SK-MEL-5 (cell line): ENCODE measurements around the gene YKT6. TPM values are rescaled to one million over a fixed set of nuclear protein-coding genes. Genes with fewer than 3 reads are reported as not detected.
A peak's percentile ranks its signal among the peaks of the same experiment; 100 is the strongest.

Source experiments
- DNase-seq: peaks from one replicate; pipeline ENCODE4 v3.0.0-alpha.2; 2016; ENCODE audit warnings: low read depth, low spot score
- in situ Hi-C: cut with HindIII; loops from 2 replicates; pipeline ENCODE4 v1.10.0; 2016; ENCODE audit warnings: low sequenced_read_pairs, high pct_unique_total_duplicates, low pct_unique_long_range_greater_than_20kb
- total RNA-seq: library from RNA; depleted of rRNA; stranded (reverse); fragments of >200 nt; shearing (Covaris generic); gene quantifications from 2 replicates; pipeline ENCODE4 v1.2.3, GENCODE V29; 2014

YKT6 gene
- total RNA-seq, 1 experiment from 2014 or later, result 163 TPM

DNA sequence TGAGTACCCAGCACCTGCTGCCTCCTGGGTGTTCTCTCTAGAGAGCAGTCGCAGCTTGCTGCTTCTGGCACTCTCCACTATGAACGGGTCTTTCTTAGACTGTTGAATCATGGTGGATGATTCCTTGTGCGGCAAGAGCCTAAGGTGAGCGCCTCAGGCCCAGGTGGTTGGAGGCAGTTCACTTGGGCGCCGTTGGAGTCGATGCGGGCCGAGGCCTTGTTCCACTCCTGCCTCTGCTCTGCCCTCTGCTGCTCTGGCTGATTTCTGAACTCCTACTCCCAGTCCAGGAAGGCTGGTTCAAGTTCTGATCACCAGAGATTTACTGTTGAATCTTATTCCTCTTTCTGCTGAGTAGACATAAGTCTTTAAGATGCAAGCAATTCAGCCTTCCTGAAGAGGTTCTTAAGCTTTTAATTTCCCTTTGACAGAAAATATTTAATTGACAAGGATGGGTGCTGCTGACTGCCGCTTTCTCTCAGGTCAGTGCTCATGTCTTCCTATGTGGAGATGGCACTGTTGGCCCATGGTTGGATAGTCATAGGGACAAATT, 10.4 kb downstream of the YKT6 start:
- in situ Hi-C loops, result loop anchor here (25.0 kb wide), 1 partner anchor 124 kb away; the partner anchor contains the start of gene POLM
- no peak for DNase-seq

DNA sequence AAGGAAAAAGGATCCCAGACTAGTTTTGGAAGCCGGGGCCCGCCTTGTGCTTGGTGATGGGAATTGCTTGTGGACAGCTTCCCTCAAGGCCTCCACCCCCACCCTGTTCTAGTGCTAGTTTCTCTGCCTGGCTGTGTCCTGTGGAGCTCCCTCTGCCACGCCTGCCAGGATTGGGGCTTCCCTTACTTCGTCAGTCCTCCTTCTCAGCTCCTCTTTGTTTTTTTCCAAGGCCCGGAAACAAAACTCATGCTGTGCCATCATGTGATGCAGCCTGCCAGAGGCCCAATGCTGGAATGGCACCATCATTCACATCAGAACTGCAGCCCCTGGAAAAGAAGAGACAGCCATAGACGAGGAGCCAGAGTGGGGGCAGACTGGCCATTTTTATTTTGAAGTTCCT, 11.2 kb downstream of the YKT6 start:
- in situ Hi-C loops, result loop anchor here (25.0 kb wide), 1 partner anchor 125 kb away; the partner anchor contains the start of gene POLM
- peak; percentile 93 for DNase-seq

DNA sequence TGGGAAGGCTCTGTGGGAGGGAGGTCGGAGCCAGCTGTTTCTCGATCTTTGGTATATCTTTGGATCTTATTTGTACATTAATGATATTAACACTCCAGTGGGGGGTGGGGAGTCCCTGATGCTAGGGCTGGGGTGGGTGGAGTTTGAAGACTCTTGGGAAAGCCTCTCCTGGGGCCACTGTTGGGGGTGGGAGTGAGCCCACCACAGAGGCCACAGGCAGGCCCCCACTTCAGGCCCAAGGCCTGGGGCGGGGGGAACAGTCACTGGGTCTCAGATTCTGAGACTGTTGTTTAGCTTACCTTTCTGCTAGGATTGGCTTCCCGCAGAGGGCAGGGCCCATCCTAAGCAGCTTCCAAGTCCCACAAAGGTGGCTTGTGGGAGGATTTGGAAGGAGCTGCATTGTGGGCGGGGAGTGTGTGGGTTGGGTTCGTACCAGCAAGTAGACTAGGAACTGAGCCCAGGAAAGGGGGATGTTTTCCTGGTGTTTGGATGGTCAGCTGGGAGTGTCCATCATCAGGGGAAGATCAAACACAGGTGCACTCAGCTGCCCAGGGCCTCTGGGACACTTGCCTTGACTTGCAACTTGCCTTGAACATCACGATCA, 11.9 kb downstream of the YKT6 start:
- DNase-seq, result no peak
- in situ Hi-C loops, result loop anchor here (25.0 kb wide), 1 partner anchor 125 kb away; the partner anchor contains the start of gene POLM

DNA sequence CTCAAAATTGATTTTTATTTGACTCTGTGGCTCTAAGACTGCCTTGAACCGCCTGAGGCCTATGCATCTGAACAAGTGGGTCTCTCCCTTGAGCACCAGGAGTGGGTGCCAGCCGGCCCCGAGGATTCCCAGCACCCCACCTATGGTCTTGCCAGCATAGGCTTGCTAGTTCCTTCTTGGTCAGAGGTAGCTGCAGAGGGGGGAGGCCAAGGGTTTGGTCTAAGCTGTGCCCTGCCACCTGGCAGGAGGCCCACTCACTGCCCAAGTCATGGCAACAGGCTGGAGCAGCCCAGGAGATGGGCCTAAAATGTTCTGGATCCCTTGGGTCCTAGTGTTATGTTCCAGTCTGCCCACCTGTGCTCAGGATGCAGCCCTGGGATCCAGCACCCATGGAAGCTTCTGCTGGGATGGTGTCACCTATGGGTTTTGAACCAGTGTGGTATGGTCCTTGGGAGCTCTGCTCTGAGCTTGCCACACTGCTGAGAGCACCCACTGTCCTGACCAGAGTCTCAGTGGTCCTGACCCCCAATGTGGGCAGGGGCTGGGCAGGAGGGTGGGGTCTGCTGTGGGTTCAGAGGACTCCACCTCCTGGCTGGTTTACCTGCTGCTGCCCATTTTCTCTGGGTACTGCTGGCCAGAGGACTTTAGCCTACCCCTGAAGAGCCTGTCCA, 12.6 kb downstream of the YKT6 start:
- in situ Hi-C loops, result loop anchor here (25.0 kb wide), 1 partner anchor 126 kb away; the partner anchor contains the start of gene POLM
- no peak for DNase-seq

DNA sequence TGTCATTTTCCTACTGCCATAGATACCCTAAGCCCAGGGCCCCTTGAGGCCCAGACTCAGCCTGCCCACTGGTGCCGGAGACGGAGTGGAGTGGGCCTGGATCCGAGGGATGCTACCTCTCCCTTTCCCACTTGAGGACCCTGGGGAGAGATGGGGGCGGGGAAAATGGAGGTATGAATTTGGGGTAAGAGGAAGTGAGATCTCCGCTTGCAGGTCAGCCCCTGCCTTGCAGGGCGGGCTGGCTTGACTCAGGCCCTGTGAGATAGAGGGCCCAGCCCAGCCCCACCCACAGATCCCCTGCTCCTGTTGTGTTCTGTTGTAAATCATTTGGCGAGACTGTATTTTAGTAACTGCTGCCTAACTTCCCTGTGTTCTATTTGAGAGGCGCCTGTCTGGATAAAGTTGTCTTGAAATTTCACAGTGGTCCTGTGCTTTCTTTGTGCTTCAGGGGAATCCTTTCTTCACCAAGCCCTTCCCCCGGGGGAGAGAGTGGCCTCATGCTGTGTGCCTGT, 13.2 kb downstream of the YKT6 start:
- no peak for DNase-seq
- in situ Hi-C loops, result loop anchor here (25.0 kb wide), 1 partner anchor 127 kb away; the partner anchor contains the start of gene POLM

DNA sequence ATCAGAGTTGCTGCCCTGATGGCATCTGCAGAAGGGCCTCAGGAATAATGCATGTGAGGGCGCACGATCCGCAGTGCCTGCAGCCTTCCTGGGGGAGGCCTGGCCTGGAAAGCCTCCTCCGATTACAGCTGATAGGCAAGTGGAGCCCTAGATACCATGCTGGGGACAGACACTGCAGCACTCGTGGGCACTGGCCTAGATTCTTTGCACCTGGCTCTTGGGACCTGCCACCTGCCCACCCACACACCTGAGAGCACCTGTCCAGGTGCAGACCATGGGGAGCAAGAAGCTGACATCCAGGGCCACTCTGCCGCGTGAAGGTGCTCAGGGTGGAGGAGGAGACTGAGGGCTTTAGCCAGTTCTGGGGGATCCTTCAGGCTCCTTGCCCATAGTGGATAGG, 14.8 kb downstream of the YKT6 start:
- no peak for DNase-seq
- in situ Hi-C loops, result loop anchor here (25.0 kb wide), 1 partner anchor 128 kb away; the partner anchor contains the start of gene POLM

DNA sequence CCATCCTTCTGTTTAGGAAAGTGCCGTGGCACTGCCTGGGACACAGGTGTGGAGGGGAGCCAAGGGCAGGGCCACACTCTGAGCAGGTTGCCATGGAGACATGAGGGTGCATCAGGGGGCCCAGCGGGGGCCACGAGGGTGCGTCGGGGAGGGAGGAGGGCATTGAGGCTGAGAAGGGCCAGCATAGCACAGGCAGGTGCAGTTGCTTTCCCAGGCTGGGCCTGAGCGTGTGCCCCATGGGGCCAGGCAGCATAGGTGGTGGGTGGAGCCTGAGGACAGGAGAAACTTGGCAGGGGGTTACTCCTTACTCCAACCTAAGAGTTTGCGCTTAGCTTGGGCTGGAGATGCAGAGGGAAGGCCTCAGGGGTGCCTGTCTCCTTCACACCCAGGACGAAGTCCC, 15.2 kb downstream of the YKT6 start:
- no peak for DNase-seq
- in situ Hi-C loops, result loop anchor here (25.0 kb wide), 1 partner anchor 129 kb away; the partner anchor contains the start of gene POLM

DNA sequence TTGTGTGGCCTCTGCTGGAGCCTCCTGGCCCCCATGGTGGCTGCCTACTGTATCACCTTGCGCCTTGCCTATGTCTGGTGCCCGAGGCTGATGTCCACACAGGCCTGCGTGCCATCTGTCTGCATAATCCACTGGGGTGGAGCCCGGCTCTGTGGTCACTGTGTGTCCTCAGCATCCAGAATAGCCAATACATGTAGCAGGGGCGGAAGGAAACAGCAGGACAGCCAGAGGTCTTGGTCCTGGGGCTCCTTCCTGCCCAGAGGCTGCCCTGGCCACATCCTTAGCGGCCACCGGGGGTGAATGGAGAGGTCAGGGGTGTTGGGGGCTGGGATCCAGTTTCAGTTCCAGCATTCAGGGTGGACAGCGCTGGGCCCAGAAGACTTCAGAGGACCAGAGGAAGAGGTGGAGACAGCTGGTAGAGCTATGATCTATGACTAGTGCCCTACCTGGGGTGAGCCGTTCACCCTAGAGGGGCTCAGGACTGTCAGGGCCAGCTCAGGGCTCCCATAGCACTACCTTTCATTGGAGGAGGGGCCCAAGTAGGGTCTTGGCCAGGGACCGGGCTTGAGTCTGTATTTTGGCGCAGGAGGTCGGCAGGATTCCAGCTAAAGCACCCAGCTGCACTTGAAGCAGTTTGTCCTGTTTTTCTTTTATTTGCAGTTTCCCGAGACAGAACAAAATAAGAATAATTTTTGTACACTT, 15.9 kb downstream of the YKT6 start:
- no peak for DNase-seq
- in situ Hi-C loops, result loop anchor here (25.0 kb wide), 1 partner anchor 129 kb away; the partner anchor contains the start of gene POLM

DNA sequence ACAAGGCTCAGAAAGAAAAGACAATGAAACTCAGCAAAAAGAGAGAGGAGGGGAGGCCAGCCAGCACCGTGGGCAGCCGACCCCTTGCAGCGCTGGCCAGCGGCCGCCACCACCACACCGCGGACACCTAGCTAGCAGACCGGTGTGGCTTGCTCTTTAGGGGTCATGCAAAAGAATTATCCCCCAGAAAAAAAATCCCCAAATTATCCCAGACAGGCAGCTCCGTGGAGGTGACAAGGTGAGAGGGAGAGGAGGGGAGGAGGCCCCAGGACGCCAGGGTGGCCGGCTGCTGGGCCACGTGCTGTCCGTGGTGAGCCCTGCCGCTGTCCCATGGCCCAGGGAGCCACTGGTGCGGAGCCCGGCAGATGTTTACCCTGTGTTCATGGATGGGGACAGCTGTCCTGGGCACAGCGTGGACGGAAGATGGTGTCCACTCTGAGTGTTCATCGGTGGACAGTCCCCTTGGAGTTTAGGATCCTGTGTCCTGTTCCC, 16.5 kb downstream of the YKT6 start:
- no peak for DNase-seq
- in situ Hi-C loops, result loop anchor here (25.0 kb wide), 1 partner anchor 130 kb away; the partner anchor contains the start of gene POLM

DNA sequence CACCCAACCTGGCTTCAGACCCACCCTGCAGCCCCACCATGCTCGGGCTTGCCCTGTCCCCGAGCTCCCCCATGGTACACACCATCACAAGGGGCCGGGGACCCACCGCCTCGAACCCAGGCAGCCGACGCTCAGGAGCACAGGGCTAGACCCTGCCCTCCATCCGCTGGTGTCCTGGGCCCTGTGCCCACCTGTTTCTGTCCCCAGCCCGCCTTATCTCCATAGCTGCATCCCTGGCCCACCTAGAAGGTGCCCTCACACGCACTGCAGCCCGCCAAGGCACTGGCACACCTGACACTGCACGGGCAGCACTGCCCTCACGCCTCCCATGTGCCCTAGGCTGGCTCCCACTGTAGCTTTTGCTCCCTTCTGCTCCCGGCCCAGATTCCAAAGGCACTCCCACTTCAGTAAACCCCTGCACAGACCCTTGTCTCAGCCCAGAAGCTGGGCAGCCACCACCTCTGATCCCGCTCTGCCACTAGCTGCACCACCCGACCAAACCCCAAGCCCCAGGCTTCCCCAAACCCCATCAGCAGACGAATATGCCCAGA, 17.1 kb downstream of the YKT6 start:
- in situ Hi-C loops, result loop anchor here (25.0 kb wide), 1 partner anchor 131 kb away; the partner anchor contains the start of gene POLM

DNA sequence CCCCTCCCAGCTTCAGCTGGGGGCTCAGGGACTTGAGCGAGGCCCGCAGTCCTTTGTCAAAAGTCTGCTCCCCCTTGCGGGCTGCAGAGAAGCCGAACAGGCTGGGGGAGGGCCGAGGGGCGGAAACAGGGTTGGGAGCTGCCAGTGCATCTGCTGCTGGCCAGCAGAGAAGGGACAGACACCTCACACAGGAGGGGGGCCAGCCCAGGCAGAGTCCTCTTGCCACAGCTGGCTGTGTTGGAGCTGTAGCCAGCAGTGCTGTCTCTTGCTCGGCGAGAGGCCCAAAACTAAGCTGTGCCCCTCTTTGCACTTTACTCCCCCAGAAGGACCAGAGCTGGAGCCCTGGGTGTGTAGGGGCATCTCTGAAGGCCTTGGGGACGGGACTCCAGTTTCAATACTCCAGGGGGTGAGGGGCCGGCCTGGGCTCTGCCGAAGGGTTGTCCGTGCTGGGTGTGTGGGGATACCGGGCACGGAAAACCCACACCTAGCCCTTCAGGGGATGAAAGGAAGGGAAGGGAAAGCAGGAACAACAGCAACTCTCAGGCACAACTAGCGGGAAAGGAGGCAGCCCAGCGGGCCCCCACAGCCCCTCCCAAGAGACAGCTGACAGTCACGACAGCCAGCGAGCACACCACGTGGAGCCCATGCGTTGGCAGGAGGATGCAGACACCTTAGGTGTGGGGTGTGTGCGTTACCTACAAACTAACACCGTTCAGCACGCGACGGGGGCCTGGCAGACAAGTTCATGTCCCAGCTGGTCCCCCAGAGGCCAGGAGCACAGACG, 17.8 kb downstream of the YKT6 start:
- DNase-seq, result no peak
- in situ Hi-C loops, result loop anchor here (25.0 kb wide), 1 partner anchor 131 kb away; the partner anchor contains the start of gene POLM

More for the DNA sequence above, 17.1 kb downstream of the YKT6 start:
- DNase-seq, result no peak

DNA sequence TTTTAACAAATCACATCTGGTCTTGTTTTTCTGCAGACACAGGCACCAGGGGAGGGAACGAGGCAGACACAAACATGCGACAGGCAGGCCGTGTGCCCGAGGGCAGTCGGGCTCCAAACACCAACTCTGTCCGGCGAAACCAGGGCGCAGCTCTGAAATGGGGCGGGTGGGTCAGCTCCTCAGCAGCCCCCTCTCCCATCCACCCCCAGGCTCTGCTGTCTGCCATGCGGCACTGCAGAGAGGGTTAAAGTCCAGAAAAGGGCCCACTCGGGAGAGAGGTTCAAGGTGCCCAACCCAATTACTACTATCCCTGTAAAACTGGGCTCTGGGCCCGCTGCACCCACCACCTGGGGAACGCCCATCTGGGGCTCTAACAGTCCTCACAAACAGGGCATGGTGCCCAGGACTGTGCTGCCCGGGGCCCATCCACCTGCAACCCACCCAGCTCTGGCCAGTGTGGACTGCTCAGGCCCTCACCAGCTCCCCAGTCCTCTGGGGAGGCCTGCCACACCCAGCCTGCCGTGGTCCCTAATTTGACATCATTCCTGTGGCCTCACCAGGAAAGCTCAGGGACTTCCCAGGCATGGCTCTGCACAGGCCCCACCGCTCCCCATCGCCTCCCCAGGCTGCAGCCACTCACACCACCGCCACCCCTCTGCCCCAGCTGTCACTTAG, 18.7 kb downstream of the YKT6 start:
- no peak for DNase-seq
- in situ Hi-C loops, result loop anchor here (25.0 kb wide), 1 partner anchor 132 kb away; the partner anchor contains the start of gene POLM

DNA sequence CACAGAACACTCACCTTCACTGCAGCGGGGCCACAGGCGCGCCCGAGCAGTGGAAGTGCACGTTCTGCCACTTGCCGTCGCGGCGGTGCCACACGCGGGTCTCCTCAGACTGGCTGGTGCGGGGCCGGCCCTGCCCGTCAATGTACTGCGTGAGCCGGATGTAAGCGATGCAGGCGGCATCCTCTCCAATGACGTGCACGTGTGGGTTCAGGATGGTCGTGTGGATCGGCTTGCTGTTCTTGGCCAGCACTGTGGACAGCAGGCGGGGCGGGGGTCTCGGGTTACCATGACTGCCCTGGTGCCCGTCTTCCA, 19.2 kb downstream of the YKT6 start:
- in situ Hi-C loops, result loop anchor here (25.0 kb wide), 1 partner anchor 133 kb away; the partner anchor contains the start of gene POLM

DNA sequence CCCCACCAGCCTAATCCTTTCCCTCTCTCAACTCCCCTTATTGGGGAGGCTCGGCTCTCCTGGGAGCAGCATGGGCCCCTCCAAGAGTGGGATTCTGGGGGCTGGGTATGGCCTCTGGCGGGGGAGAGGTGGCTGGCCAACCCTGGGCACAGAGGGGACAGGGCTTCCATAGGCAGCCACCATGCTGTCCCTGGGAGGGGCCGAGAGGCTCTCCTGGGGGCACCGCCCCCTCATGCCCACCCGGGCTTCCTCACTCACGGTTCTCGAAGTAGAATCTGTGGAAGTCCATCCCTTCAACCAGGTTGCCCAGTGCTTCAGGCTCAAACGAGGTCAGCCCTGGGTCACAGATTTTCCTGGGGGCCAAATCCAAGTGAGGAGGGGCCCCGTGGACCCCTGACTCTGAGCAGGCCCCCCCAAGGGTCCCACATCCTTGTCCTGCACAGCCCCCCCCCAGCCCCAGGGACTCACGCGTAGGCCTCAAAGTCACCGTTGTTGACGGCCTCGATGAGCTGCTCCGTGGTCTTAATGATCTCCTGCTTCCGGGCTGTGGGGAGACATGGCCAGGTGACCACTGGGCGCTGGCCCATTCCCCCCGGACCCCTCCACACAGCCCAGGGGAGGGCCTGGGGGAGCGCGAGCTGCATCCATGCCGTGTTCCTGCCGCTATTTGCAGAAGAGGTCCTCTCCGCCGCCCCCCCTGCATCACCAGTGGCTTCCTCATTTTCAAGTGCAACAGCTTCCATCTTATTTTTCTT, 19.8 kb downstream of the YKT6 start:
- DNase-seq, result no peak
- in situ Hi-C loops, result loop anchor here (25.0 kb wide), 1 partner anchor 133 kb away; the partner anchor contains the start of gene POLM

More for the DNA sequence above, 19.2 kb downstream of the YKT6 start:
- DNase-seq, result no peak

DNA sequence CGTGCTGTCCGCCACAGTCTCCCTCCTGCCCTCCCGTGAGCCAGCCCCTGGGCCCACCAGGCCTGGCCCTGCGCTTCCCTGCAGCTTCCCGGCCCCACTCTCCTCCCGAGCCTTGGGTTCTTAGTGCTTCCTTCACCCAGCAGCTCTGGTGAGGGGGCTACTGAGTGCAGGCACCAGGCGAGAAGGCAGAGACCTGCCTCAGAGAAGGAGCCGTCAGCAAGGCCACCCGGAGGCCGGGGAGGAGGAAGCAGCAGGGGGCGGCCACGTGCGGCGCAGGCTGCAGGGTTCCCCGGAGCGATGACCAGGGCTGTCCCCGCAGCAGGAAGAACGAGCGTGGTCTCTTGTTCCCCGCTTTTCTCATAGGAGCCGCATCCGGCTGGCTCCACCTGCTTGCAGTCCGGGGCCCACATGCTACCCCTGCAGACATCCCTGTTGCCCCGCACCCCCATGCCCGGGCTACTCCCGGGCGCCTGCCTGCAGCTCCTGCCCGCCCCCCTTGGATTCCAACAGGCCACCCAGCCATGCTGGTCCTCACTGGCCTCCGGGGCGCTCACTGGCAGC, 20.5 kb downstream of the YKT6 start:
- in situ Hi-C loops, result loop anchor here (25.0 kb wide), 1 partner anchor 134 kb away; the partner anchor contains the start of gene POLM
- DNase-seq, result no peak
